K562 (cell line): ENCODE measurements around the gene TRNP1. TPM values are rescaled to one million over a fixed set of nuclear protein-coding genes. Genes with fewer than 3 reads are reported as not detected.

ENCODE experiments used
- ATF3 ChIP-seq, 2 experiments: fragments of 450-650 bp in 1 of 2; sonication (generic) in 1 of 2; formaldehyde crosslinking in 1 of 2; IDR thresholded peaks in 1 of 2; conservative IDR thresholded peaks in 1 of 2; 2 replicates each; pipeline versions ENCODE4 v1.6.1 to v1.8.1; 2016 to 2023; ENCODE audit warnings: mild to moderate bottlenecking in 2 of 2, moderate library complexity in 2 of 2, inconsistent platforms in 1 of 2, missing genetic modification reagents in 1 of 2
- CREM ChIP-seq: IDR thresholded peaks from 2 replicates; pipeline ENCODE4 v1.6.1; 2014; ENCODE audit warnings: antibody characterized with exemption, low read depth
- E2F6 ChIP-seq, 2 experiments: IDR thresholded peaks; 2 replicates each; pipeline ENCODE4 v1.6.1; 2011; ENCODE audit warnings: borderline replicate concordance in 1 of 2, control low read depth in 1 of 2, low read depth in 1 of 2, low read length in 1 of 2, mild to moderate bottlenecking in 1 of 2, mixed read lengths in 1 of 2, moderate library complexity in 1 of 2; ENCODE audit not compliant: insufficient read depth in 1 of 2, insufficient read length in 1 of 2, poor library complexity in 1 of 2, severe bottlenecking in 1 of 2; ENCODE audit errors: extremely low read depth in 1 of 2
- EGR1 ChIP-seq: fragments of 450-650 bp; conservative IDR thresholded peaks from 2 replicates; pipeline ENCODE4 v1.6.1; 2017; ENCODE audit warnings: mild to moderate bottlenecking
- ESRRA ChIP-seq: fragments of 450-650 bp; IDR thresholded peaks from 2 replicates; pipeline ENCODE4 v1.6.1; 2014; ENCODE audit warnings: low read depth, mild to moderate bottlenecking, moderate library complexity, borderline replicate concordance
- EZH2 ChIP-seq: IDR thresholded peaks from 2 replicates; pipeline ENCODE4 v1.6.1; 2012; ENCODE audit warnings: low read depth, mild to moderate bottlenecking, inconsistent platforms, low read length, borderline replicate concordance
- FOXP4 ChIP-seq: sonication (generic); formaldehyde crosslinking; IDR thresholded peaks from 2 replicates; pipeline ENCODE4 v1.8.0; 2022; ENCODE audit warnings: mild to moderate bottlenecking, missing genetic modification reagents, borderline replicate concordance
- HDAC1 ChIP-seq, 2 experiments: fragments of 450-650 bp; IDR thresholded peaks; 2 replicates each; pipeline ENCODE4 v1.6.1; 2016 to 2017; ENCODE audit warnings: inconsistent platforms in 1 of 2, mild to moderate bottlenecking in 1 of 2, moderate library complexity in 1 of 2
- JUN ChIP-seq, 2 experiments: sonication (generic) in 1 of 2; formaldehyde crosslinking in 1 of 2; IDR thresholded peaks; 2 replicates each; pipeline versions ENCODE4 v1.6.1 to v1.8.0; 2012 to 2022; ENCODE audit warnings: borderline replicate concordance in 2 of 2, mild to moderate bottlenecking in 2 of 2, improper control_type of control experiment in 1 of 2, low read depth in 1 of 2, low read length in 1 of 2, missing genetic modification reagents in 1 of 2
- MYC ChIP-seq, 2 experiments: fragments of 250-450 bp in 1 of 2; sonication (Bioruptor Pico) in 1 of 2; IDR thresholded peaks; 2 replicates each; pipeline versions ENCODE4 v1.5.1 to v1.6.1; 2012 to 2021; ENCODE audit warnings: low read depth in 2 of 2, borderline replicate concordance in 1 of 2, improper control_type of control experiment in 1 of 2, low read length in 1 of 2, mild to moderate bottlenecking in 1 of 2, moderate library complexity in 1 of 2
- NR1H2 ChIP-seq: sonication (generic); formaldehyde crosslinking; IDR thresholded peaks from 2 replicates; pipeline ENCODE4 v1.4.0; 2020; ENCODE audit warnings: mild to moderate bottlenecking, missing genetic modification reagents
- RBM25 ChIP-seq: fragments of 200-400 bp; formaldehyde crosslinking; IDR thresholded peaks from 2 replicates; pipeline ENCODE4 v1.6.1; 2018; ENCODE audit warnings: low read length, low read depth, moderate library complexity; ENCODE audit not compliant: severe bottlenecking
- STAT5A ChIP-seq: IDR thresholded peaks from 2 replicates; pipeline ENCODE4 v1.6.1; 2012; ENCODE audit warnings: low read length, inconsistent platforms, borderline replicate concordance
- TEAD1 ChIP-seq, 2 experiments: fragments of 450-650 bp in 1 of 2; sonication (generic) in 1 of 2; formaldehyde crosslinking; IDR thresholded peaks; 2 replicates each; pipeline versions ENCODE4 v1.4.0 to v1.8.0; 2020 to 2022; ENCODE audit warnings: mild to moderate bottlenecking in 2 of 2, missing genetic modification reagents in 1 of 2
- TRIM25 ChIP-seq: fragments of 450-650 bp; IDR thresholded peaks from 2 replicates; pipeline ENCODE4 v1.7.0; 2016; ENCODE audit warnings: borderline replicate concordance
- XRCC5 ChIP-seq: fragments of 200-400 bp; formaldehyde crosslinking; IDR thresholded peaks from 2 replicates; pipeline ENCODE4 v1.6.1; 2017; ENCODE audit warnings: low read depth, mild to moderate bottlenecking, low read length
- ZNF121 ChIP-seq: sonication (generic); formaldehyde crosslinking; conservative IDR thresholded peaks from 2 replicates; pipeline ENCODE4 v1.8.0; 2022; ENCODE audit warnings: missing genetic modification reagents
- polyA plus RNA-seq, 8 experiments: library from polyadenylated mRNA; depleted of rRNA in 4 of 8; stranded (reverse) in 5 of 8; unstranded in 3 of 8; fragments of >200 nt; fragmentation: Nextera tagmentation in 2 of 8; fragmentation: Illumina TruSeq in 1 of 8; extraction: Ambion mirVana in 2 of 8; extraction: Trizol in 1 of 8; gene quantifications; 2 replicates each; pipeline versions ENCODE4 v1.2.1 to v1.2.3, GENCODE V29; 2011 to 2014; ENCODE audit warnings: inconsistent platforms in 1 of 8, missing spikeins in 1 of 8
- total RNA-seq, 7 experiments: library from RNA; depleted of rRNA in 6 of 7; stranded (reverse); fragments of >200 nt in 6 of 7; fragmentation: Illumina TruSeq in 2 of 7; extraction: Trizol in 2 of 7; gene quantifications; 2 replicates each; pipeline versions ENCODE4 v1.2.1 to v1.2.3, GENCODE V29; 2011 to 2021; ENCODE audit warnings: low replicate concordance in 1 of 7

TRNP1 gene
- total and polyA plus RNA-seq, 9 of the 15 experiments (the other 6 are each of a cell fraction or from before 2014, with no cell fraction given): 0.03 to 1.3 (median 0.95) TPM

- TF ChIP-seq ATF3 (IDR thresholded peaks at IDR 0.05) (peak; percentile 82), ATF3 (CRISPR knock-in tag; conservative IDR thresholded peaks at IDR 0.05) (no peak), XRCC5 (0 out of 2 replicates have a peak, but pooled peaks have one; percentile 55), ESRRA (peak; percentile 55; the same call in 1 of the 2 replicates), RBM25 (peak; percentile 17), NR1H2 (CRISPR knock-in tag) (no peak), EZH2 (no peak), EGR1 (peak; percentile 87), CREM (0 out of 2 replicates have a peak, but pooled peaks have one; percentile 9), MYC (IDR thresholded peaks at IDR 0.05; ENCODE audit: low read depth, low read length) (peak; percentile 46; the same call in 1 of the 2 replicates), MYC (CRISPR knock-in tag; IDR thresholded peaks at IDR 0.05; ENCODE audit: borderline replicate concordance, low read depth) (no peak), HDAC1 (IDR thresholded peaks at IDR 0.05) (peak in 1 of 2 experiments; percentile 14; a peak in 1 of 4 replicates), STAT5A (no peak), JUN (IDR thresholded peaks at IDR 0.05; ENCODE audit: borderline replicate concordance, low read depth, low read length) (peak; percentile 74), JUN (CRISPR knock-in tag; IDR thresholded peaks at IDR 0.05; ENCODE audit: borderline replicate concordance) (no peak), TEAD1 (CRISPR knock-in tag; IDR thresholded peaks at IDR 0.05) (peak in 1 of 2 experiments; percentile 89; a peak in 2 of 4 replicates), FOXP4 (CRISPR knock-in tag) (peak; percentile 37; the same call in 1 of the 2 replicates), E2F6 (IDR thresholded peaks at IDR 0.05; ENCODE audit: borderline replicate concordance in 1 of 2, extremely low read depth in 1 of 2, insufficient read depth in 1 of 2, insufficient read length in 1 of 2, low read depth in 1 of 2, low read length in 1 of 2, poor library complexity in 1 of 2, severe bottlenecking in 1 of 2) (peak in 1 of 2 experiments; percentile 67), ZNF121 (CRISPR knock-in tag) (no peak), TRIM25 (no peak)
Measured at GRCh38 chr1:27011058-27011764, 17.7 kb downstream of the TRNP1 start (continued).
